H54 (cell line): ENCODE results near the gene C16orf86.

Experiments
- DNase-seq: peaks from one replicate; pipeline ENCODE4 v3.0.0; 2011; ENCODE audit warnings: low spot score, mixed read lengths; ENCODE audit not compliant: insufficient read length
- FAIRE-seq: peaks from 3 replicates; lab custom pipeline; 2011; peaks lifted over from hg19 to GRCh38; lab: Jason Lieb, UNC
- POLR2A ChIP-seq: IDR thresholded peaks from 2 replicates; pipeline ENCODE4 v1.6.1; 2011; ENCODE audit warnings: low read depth, mild to moderate bottlenecking, low read length

Gene C16orf86

GRCh38 chr16:67657751-67658518, 8.7 kb upstream of the C16orf86 start:
- FAIRE-seq (no peak), DNase-seq (no peak)
- no peak for TF ChIP-seq POLR2A

- DNase-seq (no peak), FAIRE-seq (no peak)
- TF ChIP-seq POLR2A, result no peak
These were observed 7.6 kb upstream of the C16orf86 start for GRCh38 chr16:67658849-67659674.

DNA sequence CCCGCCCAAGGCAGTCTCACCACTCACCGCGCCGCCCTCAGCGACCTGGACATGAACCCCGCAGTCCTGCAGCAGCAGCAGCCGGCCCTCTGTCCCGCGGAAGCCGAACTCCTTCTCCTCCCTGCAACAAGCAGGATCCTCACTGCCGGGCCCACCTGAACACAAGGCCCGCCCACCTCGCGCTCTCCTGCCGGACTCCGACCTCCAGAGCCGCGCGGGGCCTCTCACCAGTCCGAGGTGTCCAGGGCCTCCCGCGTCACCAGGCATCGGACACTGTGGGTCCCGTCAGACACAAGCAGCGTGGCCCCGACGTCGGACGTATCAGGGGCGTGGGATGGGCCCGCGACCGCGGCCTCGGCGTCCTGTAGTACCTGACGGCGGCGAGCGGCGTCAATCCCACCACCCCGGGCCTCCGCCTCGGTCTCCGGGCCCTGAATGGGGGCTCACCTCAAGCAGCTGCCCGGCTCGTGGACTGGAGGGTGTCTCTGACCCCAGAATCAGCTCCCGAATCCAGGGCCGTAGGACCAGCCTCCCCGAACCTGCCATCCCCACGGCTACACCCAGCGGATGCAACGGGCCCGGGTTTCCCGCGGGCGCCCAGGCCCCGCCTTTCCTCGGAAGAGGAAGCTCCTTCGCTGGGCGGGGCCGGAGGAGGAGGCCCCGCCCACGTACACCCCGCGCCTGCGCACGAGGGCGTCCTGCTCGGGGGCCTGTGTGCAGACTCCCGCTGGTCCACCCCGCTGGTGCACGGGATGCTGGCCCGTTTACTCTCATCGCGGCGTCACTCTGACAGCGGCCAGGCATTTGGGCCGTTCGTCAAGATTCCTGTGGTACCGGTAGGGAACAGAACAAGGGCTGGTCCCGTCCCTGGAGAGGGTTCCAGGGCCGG, 6.7 kb upstream of the C16orf86 start, which contains the start of gene ACD:
Gene ACD (minus strand): TSS at position 586 of the 889 bp plus-strand sequence. CDS start 40 bp downstream, at position 546.
- TF ChIP-seq POLR2A, result peak; percentile 85
- peak; percentile 99 for DNase-seq
- no peak for FAIRE-seq

DNA sequence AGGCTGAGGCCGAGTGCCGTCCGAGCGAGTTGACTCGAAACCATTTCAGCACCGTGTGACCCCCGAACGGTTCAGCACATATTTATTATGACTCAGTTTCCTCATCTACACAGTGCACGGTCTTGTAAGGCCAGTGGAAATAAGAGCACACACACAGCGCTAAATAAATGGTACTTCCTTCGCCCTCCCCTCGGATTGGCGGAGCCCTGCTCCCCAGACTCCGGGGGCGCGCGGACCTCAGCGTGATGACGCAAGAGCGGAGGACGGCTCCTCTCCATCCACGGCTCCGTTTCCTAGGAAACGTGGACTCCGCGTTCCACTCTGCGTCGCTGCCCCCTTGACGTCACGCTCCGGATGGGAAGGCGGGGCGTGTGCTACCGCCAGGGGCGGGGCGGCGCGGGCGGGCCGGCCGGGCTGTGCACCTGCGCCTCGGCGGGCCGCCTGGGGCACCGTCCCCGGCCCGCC, 6.0 kb upstream of the C16orf86 start, which contains the start of gene PARD6A:
Gene PARD6A (plus strand): TSS at position 397 of the 465 bp plus-strand sequence. CDS start 79 bp downstream, outside the sequence.
- DNase-seq (peak; percentile 100), FAIRE-seq (no peak)
- TF ChIP-seq POLR2A, result no peak

DNA sequence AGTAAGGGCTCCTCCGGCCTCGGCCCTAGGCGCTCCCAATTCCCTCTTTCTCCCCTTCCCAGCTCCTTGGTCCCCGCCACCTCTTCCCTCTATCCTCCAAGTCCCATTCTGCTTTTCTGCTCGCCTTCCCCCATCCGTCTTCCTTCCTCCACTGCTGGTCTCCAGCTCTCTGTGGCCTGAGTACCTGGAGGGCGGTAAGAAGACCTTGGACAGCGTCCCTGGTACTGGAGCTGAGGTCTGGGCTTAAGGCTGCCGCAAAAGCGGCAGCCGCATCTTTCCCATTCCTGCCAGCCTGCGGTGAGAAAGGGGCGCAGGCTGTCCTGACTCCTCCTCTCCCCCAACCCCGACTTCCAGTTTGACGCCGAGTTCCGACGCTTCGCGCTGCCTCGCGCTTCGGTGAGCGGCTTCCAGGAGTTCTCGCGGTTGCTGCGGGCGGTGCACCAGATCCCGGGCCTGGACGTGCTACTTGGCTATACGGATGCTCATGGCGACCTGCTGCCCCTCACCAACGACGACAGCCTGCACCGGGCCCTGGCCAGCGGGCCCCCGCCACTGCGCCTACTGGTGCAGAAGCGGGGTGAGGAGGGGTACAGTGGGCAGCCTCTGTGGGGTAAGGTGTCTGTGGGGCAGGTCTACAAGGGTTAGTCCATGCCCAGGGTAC, 5.4 kb upstream of the C16orf86 start:
- DNase-seq, result peak; percentile 74
- FAIRE-seq, result no peak
- no peak for TF ChIP-seq POLR2A

GRCh38 chr16:67661886-67662652, 4.5 kb upstream of the C16orf86 start:
- DNase-seq, result no peak
- no peak for TF ChIP-seq POLR2A
- no peak for FAIRE-seq

DNA sequence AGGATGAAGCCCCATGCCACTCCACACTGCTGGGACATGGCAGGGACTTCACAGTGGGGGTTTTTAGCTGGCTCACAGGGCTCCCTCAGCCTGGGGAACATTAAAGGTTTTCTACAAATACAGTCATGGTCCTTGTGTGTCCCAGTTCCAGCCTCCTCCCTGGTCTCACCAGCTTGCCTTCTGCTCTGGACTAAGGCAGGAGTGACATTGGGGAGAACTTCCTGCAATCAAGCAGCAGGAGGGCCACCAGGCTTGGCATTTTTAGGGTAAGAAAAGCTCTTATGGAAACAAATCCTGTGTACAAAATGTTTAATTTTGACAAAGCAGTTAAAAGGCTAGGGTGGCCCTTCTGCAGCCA, 4.0 kb upstream of the C16orf86 start:
- no peak for TF ChIP-seq POLR2A
- FAIRE-seq (no peak), DNase-seq (no peak)

DNA sequence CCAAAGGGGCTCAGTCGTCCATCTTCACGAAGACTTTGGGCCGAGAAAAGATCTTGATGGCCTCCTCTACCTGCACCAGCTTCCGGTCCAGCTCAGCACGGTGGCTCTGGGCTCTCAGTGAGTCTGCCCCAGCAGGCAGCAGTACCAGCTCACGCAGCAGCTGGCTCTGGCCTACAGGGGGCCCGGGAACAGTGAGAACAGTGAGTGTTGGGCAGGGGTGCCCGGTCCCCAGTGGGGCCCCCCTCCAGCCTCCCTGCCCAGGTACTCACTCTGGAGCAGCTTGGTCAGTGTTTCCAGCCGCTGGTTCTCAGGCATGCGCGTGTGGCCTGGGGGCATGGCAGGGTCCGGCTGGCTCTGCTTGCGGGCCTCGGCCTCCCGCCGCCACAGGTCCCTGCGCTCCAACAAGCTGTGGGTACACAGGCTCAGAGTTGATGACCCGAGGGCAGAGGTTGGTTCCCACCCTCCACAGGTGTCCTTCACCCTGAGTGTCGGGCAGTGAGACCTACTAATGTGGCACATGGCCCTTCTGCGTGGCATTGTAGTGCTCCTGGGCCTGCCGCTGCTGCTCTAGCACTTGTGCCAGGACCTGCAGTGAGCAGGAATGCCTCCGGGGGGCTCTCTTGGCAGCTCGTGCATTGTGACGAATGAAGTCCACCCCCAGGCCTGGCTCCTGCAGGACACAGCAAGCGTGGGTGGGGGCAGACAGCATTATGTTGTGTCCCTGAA, 3.3 kb upstream of the C16orf86 start:
- DNase-seq, result no peak
- no peak for TF ChIP-seq POLR2A
- FAIRE-seq, result no peak

GRCh38 chr16:67663877-67664222, 2.8 kb upstream of the C16orf86 start:
- no peak for TF ChIP-seq POLR2A
- DNase-seq (no peak), FAIRE-seq (no peak)

DNA sequence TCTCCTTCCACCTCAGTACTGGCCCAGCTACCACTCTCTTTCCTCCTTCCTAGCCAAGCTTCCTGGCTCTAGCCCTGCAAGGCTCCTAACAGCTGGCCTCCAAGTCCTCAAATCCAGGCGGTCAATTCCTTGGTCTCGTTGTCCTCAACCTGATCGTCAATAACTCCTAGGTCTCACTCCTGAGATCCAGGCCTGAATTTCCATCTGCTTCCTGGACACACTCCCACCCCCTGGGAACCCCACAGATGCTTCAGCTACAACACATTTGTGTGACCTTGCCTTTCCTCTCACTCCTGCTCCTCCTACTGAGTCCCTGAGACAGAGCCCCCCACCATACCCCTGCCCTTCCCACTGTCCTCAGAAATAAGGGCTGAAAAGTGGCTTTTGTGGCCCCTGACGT, 2.4 kb upstream of the C16orf86 start:
- FAIRE-seq, result no peak
- TF ChIP-seq POLR2A, result no peak
- DNase-seq, result no peak

GRCh38 chr16:67664871-67665270, 1.7 kb upstream of the C16orf86 start:
- no peak for TF ChIP-seq POLR2A

GRCh38 chr16:67665598-67665997, 1.0 kb upstream of the C16orf86 start:
- no peak for DNase-seq
- FAIRE-seq, result no peak
- no peak for TF ChIP-seq POLR2A

More at GRCh38 chr16:67664871-67665270, 1.7 kb upstream of the C16orf86 start:
- DNase-seq (no peak), FAIRE-seq (no peak)
